Hepatocyte (in vitro differentiated cells): ENCODE results near the gene PI4KA.

Source experiments
- CTCF ChIP-seq: fragments of 200-600 bp; sonication (generic); IDR thresholded peaks from 2 replicates; pipeline ENCODE4 v1.5.1; 2016; ENCODE audit warnings: antibody characterized with exemption, mild to moderate bottlenecking; ENCODE audit not compliant: poor library complexity
- EZH2 ChIP-seq: fragments of 200-600 bp; sonication (generic); IDR thresholded peaks from 2 replicates; pipeline ENCODE4 v1.6.1; 2016; ENCODE audit warnings: antibody characterized with exemption, mild to moderate bottlenecking, borderline replicate concordance
- EZH2phosphoT487 ChIP-seq: fragments of 200-600 bp; sonication (generic); IDR thresholded peaks from one replicate; pipeline ENCODE4 v1.6.1; 2018; ENCODE audit warnings: antibody characterized with exemption, mild to moderate bottlenecking, low read depth, moderate library complexity; ENCODE audit not compliant: unreplicated experiment, severe bottlenecking

DNA sequence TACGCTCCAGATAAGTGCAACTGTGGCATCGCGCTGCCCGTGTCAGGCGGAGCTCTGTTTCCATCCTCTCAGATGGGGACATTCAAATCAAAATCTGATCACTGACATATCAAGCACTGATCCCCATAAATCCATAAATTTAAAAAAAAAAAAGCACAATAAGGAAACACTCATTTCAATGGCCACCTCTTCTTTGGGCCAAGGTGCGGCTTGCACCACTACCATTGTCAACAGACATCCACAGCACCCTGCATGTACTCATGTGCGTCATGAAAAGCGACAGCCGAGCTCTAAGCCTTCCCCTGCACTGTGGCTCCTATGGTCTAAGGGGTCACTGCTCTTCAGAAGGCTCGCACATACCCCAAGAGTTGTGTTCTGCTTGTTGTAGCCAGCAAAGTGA is 111.4 kb downstream of the PI4KA start:
- no peak for TF ChIP-seq CTCF
- no peak for TF ChIP-seq EZH2
- no peak for TF ChIP-seq EZH2phosphoT487
